ENCODE data around the gene SELENOM. TPM values are rescaled to one million over a fixed set of nuclear protein-coding genes. Genes with fewer than 3 reads are reported as not detected.
"Not testable (repeated sequence)": the region's sequence is repeated elsewhere in the genome, so short reads cannot be mapped to it uniquely, and the experiment has no call there.

Gene SELENOM
- polyA plus RNA-seq, 1 experiment: 89.0 TPM

DNA sequence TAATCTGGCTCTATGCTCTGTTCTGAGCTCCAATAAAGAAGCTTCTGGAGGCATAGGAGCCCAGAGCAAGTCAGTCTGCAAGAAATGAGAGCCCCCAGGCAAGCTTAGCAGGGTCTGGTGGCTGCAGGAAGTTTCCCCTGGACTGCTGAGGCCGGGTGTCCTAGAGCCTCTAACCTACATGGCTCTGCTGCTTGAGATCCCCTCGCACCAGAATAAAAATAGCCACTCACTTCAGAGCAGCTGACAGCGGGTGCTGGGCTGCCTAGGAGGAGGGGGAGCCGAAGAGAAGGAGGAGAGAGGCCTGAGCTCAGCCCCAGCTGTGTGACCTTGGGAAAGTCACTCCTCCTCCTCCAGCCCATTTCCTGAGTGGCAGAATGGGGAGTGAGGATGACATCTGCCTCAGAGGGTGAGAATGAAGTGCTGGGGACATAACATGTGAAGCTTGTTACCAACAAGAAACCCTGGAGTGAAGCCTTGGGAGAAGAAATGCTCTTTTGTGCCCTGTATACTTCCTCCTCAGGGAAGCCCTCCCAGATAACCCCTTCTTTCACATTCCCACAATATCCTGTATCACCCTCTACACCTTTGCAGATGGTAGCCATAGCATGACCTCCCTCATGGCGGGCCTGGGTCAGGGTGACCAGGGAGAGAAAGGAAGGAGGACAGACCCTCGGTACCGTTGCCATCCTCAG lies 11.8 kb upstream of the SELENOM start:
- CTCF ChIA-PET: interaction anchor here (1.6 kb wide), 1 partner anchor 11 kb away, joined by 12 read pairs; the partner anchor contains the start of gene SELENOM

GRCh38 chr22:31118046-31118820 lies 10.9 kb upstream of the SELENOM start:
- TF ChIP-seq, protein P1, sequence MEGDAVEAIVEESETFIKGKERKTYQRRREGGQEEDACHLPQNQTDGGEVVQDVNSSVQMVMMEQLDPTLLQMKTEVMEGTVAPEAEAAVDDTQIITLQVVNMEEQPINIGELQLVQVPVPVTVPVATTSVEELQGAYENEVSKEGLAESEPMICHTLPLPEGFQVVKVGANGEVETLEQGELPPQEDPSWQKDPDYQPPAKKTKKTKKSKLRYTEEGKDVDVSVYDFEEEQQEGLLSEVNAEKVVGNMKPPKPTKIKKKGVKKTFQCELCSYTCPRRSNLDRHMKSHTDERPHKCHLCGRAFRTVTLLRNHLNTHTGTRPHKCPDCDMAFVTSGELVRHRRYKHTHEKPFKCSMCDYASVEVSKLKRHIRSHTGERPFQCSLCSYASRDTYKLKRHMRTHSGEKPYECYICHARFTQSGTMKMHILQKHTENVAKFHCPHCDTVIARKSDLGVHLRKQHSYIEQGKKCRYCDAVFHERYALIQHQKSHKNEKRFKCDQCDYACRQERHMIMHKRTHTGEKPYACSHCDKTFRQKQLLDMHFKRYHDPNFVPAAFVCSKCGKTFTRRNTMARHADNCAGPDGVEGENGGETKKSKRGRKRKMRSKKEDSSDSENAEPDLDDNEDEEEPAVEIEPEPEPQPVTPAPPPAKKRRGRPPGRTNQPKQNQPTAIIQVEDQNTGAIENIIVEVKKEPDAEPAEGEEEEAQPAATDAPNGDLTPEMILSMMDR (IDR thresholded peaks at IDR 0.05; ENCODE audit: low read depth, low read length): no peak
- CTCF ChIA-PET: interaction anchor here (1.1 to 1.6 kb wide), 2 partner anchors 10 to 11 kb away, joined by 5 to 12 read pairs; partner anchors contain the start of gene SELENOM
- DNase-seq (ENCODE audit: low read depth, low spot score): no peak
- POLR2A ChIA-PET: no interaction called here
- Histone ChIP-seq H3K9me3 (ENCODE audit: control insufficient read depth, insufficient read depth, low read length) (no peaks in the 10 kb centered on the region), H3K4me3 (ENCODE audit: low read depth, low read length) (no peak overlapping the region), H3K27ac (ENCODE audit: low read depth, low read length) (no peak overlapping the region), H3K27me3 (ENCODE audit: control insufficient read depth, insufficient read depth, low read length) (peaks cover 5% of the 10 kb centered on the region)

More for the DNA sequence above, 11.8 kb upstream of the SELENOM start:
- POLR2A ChIA-PET: no interaction called here
- DNase-seq (ENCODE audit: low read depth, low spot score): no peak
- Histone ChIP-seq H3K9me3 (ENCODE audit: control insufficient read depth, insufficient read depth, low read length) (no peaks in the 10 kb centered on the region), H3K4me3 (ENCODE audit: low read depth, low read length) (no peak overlapping the region), H3K27ac (ENCODE audit: low read depth, low read length) (no peak overlapping the region), H3K27me3 (ENCODE audit: control insufficient read depth, insufficient read depth, low read length) (peaks cover 7% of the 10 kb centered on the region)
- TF ChIP-seq, protein P1 (IDR thresholded peaks at IDR 0.05; ENCODE audit: low read depth, low read length): no peak

DNA sequence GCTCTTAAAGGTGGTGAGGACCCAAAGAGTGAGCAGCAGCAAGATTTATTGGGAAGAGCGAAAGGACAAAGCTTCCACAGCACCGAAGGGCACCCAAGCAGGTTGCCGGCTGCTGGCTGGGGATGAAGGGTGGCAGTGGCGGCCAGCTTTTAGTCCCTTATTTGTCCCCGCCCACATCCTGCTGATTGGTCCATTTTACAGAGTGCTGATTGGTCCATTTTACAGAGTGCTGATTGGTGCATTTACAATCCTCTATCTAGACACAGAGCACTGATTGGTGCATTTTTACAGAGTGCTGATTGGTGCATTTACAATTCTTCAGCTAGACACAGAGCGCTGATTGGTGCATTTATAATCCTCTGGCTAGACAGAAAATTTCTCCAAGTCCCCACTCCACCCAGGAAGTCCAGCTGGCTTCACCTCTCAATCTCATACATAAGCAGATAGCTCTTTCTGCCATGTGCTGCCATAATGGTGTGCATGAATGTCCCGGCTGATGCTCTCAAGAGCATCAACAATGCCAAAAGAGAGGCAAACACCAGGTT lies 5.3 kb upstream of the SELENOM start:
- CTCF ChIA-PET: interaction anchor here (0.6 kb wide), 1 partner anchor 193 kb away, joined by 4 read pairs; no protein-coding TSS in a partner anchor
- H3K4me3 ChIP-seq (ENCODE audit: low read depth, low read length); DNase-seq (ENCODE audit: low read depth, low spot score); H3K9me3 ChIP-seq (ENCODE audit: control insufficient read depth, insufficient read depth, low read length); POLR2A ChIA-PET; H3K27me3 ChIP-seq (ENCODE audit: control insufficient read depth, insufficient read depth, low read length); H3K27ac ChIP-seq (ENCODE audit: low read depth, low read length): not testable (repeated sequence)

GRCh38 chr22:31107894-31108218 lies 488 bp upstream of the SELENOM start:
- Histone ChIP-seq H3K4me3 (ENCODE audit: low read depth, low read length) (peak overlapping the region; percentile 54), H3K27me3 (ENCODE audit: control insufficient read depth, insufficient read depth, low read length) (no peaks in the 10 kb centered on the region), H3K27ac (ENCODE audit: low read depth, low read length) (peak overlapping the region; percentile 61), H3K9me3 (ENCODE audit: control insufficient read depth, insufficient read depth, low read length) (peaks cover 11% of the 10 kb centered on the region)
- DNase-seq (ENCODE audit: low read depth, low spot score): no peak
- ChIA-PET POLR2A (interaction anchor here (0.5 to 2.0 kb wide), 10 partner anchors 9 to 141 kb away, joined by 3 to 10 read pairs (median 4); partner anchors contain the start of genes MORC2, SMTN and TUG1), CTCF (interaction anchor here (0.7 to 3.1 kb wide), 31 partner anchors 8 to 207 kb away, joined by 3 to 72 read pairs (median 5); partner anchors contain the start of genes LIMK2 and PLA2G3)
- TF ChIP-seq, protein P1 (IDR thresholded peaks at IDR 0.05; ENCODE audit: low read depth, low read length): no peak

- TF ChIP-seq, protein P1 (IDR thresholded peaks at IDR 0.05; ENCODE audit: low read depth, low read length): no peak
- ChIA-PET CTCF (interaction anchor here (0.6 to 3.1 kb wide), 10 partner anchors 11 to 687 kb away, joined by 3 to 72 read pairs (median 8); partner anchors contain the start of gene LIMK2), POLR2A (interaction anchor here (0.6 to 2.0 kb wide), 9 partner anchors 8 to 161 kb away, joined by 3 to 10 read pairs (median 5); partner anchors contain the start of genes MORC2, SMTN and TUG1)
- peak overlapping the region; percentile 98 for H3K27ac ChIP-seq (ENCODE audit: low read depth, low read length)
- no peaks in the 10 kb centered on the region for H3K27me3 ChIP-seq (ENCODE audit: control insufficient read depth, insufficient read depth, low read length)
- peaks cover 6% of the 10 kb centered on the region; the same call in 1 of the 2 replicates for H3K9me3 ChIP-seq (ENCODE audit: control insufficient read depth, insufficient read depth, low read length)
- H3K4me3 ChIP-seq (ENCODE audit: low read depth, low read length): peak overlapping the region; percentile 95
- no peak for DNase-seq (ENCODE audit: low read depth, low spot score)
These were observed 614 bp downstream of the SELENOM start for GRCh38 chr22:31106731-31107177.
